HUES64 (cell line): ENCODE data around the gene TMPRSS11F.

Source experiments
- H3K27ac ChIP-seq: 2 replicates; pipeline ENCODE4 v1.7.0; 2013; ENCODE audit warnings: low read depth, low read length, inconsistent platforms
- H3K27me3 ChIP-seq: 2 replicates; pipeline ENCODE4 v1.6.1; 2013; ENCODE audit warnings: mild to moderate bottlenecking, low read length; ENCODE audit not compliant: insufficient read depth
- H3K36me3 ChIP-seq: 2 replicates; pipeline ENCODE4 v1.6.1; 2013; ENCODE audit warnings: mild to moderate bottlenecking, low read length; ENCODE audit not compliant: insufficient read depth
- H3K4me1 ChIP-seq: 2 replicates; pipeline ENCODE4 v1.6.1; 2013; ENCODE audit warnings: mild to moderate bottlenecking, low read length, moderate library complexity; ENCODE audit not compliant: insufficient read depth
- H3K4me3 ChIP-seq: 2 replicates; pipeline ENCODE4 v1.5.1; 2013; ENCODE audit warnings: mild to moderate bottlenecking, low read length, moderate library complexity
- H3K9ac ChIP-seq: 2 replicates; pipeline ENCODE4 v1.6.1; 2013; ENCODE audit warnings: mild to moderate bottlenecking, low read depth, low read length
- H3K9me3 ChIP-seq: 2 replicates; pipeline ENCODE4 v1.6.1; 2013; ENCODE audit warnings: low read depth, low read length; ENCODE audit not compliant: insufficient read depth
- WGBS: fragments of 150-250, 120-280 bp; methylation state at CpG from one replicate; pipeline ENCODE4 v1.1.7; 2013; ENCODE audit warnings: missing lambda C conversion rate; 5-methylcytosine and 5-hydroxymethylcytosine counted together

TMPRSS11F gene

GRCh38 chr4:68079928-68080327, 49.7 kb downstream of the TMPRSS11F start:
- Histone ChIP-seq H3K9me3 (no peaks in the 10 kb centered on the region), H3K4me3 (no peak overlapping the region), H3K9ac (no peak overlapping the region), H3K36me3 (no peaks in the 10 kb centered on the region), H3K27me3 (no peaks in the 10 kb centered on the region), H3K4me1 (peaks cover 12% of the 10 kb centered on the region), H3K27ac (no peak overlapping the region)

GRCh38 chr4:68077737-68078136, 51.9 kb downstream of the TMPRSS11F start:
- peaks cover 23% of the 10 kb centered on the region for H3K4me1 ChIP-seq
- no peaks in the 10 kb centered on the region for H3K36me3 ChIP-seq
- no peaks in the 10 kb centered on the region for H3K27me3 ChIP-seq
- no peak overlapping the region for H3K9ac ChIP-seq
- WGBS: 94% methylated on average over 8 of the region's 8 CpGs
- no peaks in the 10 kb centered on the region for H3K9me3 ChIP-seq
- H3K4me3 ChIP-seq: no peak overlapping the region
- H3K27ac ChIP-seq: no peak overlapping the region

GRCh38 chr4:68077301-68077700, 52.4 kb downstream of the TMPRSS11F start:
- Histone ChIP-seq H3K27me3 (no peaks in the 10 kb centered on the region), H3K4me3 (no peak overlapping the region), H3K27ac (no peak overlapping the region), H3K36me3 (no peaks in the 10 kb centered on the region), H3K9me3 (no peaks in the 10 kb centered on the region), H3K4me1 (peaks cover 27% of the 10 kb centered on the region), H3K9ac (no peak overlapping the region)

- Histone ChIP-seq H3K4me1 (peaks cover 29% of the 10 kb centered on the region), H3K9me3 (no peaks in the 10 kb centered on the region), H3K4me3 (no peak overlapping the region), H3K36me3 (no peaks in the 10 kb centered on the region), H3K9ac (no peak overlapping the region), H3K27me3 (no peaks in the 10 kb centered on the region), H3K27ac (no peak overlapping the region)
- 92% methylated on average over 2 of the region's 2 CpGs for WGBS
These were observed 53.5 kb downstream of the TMPRSS11F start for GRCh38 chr4:68076194-68076593.

GRCh38 chr4:68074397-68074796, 55.3 kb downstream of the TMPRSS11F start:
- H3K27me3 ChIP-seq: no peaks in the 10 kb centered on the region
- H3K9ac ChIP-seq: no peak overlapping the region
- no peak overlapping the region for H3K4me3 ChIP-seq
- peaks cover 22% of the 10 kb centered on the region for H3K4me1 ChIP-seq
- no peaks in the 10 kb centered on the region for H3K9me3 ChIP-seq
- H3K36me3 ChIP-seq: no peaks in the 10 kb centered on the region
- H3K27ac ChIP-seq: no peak overlapping the region

- no peak overlapping the region for H3K9ac ChIP-seq
- peaks cover 22% of the 10 kb centered on the region for H3K4me1 ChIP-seq
- no peaks in the 10 kb centered on the region for H3K9me3 ChIP-seq
- no peaks in the 10 kb centered on the region for H3K27me3 ChIP-seq
- no peaks in the 10 kb centered on the region for H3K36me3 ChIP-seq
- H3K27ac ChIP-seq: no peak overlapping the region
- no peak overlapping the region for H3K4me3 ChIP-seq
These were observed 59.4 kb downstream of the TMPRSS11F start for GRCh38 chr4:68070302-68070701.

- no peak overlapping the region for H3K4me3 ChIP-seq
- H3K9me3 ChIP-seq: no peaks in the 10 kb centered on the region
- H3K27ac ChIP-seq: no peak overlapping the region
- no peaks in the 10 kb centered on the region for H3K27me3 ChIP-seq
- H3K4me1 ChIP-seq: no peaks in the 10 kb centered on the region
- 92% methylated on average over 8 of the region's 8 CpGs for WGBS
- H3K36me3 ChIP-seq: no peaks in the 10 kb centered on the region
- no peak overlapping the region for H3K9ac ChIP-seq
These were observed 67.2 kb downstream of the TMPRSS11F start for GRCh38 chr4:68062501-68062900.

GRCh38 chr4:68038272-68038671, 91.4 kb downstream of the TMPRSS11F start:
- Histone ChIP-seq H3K27me3 (no peaks in the 10 kb centered on the region), H3K4me3 (no peak overlapping the region), H3K36me3 (no peaks in the 10 kb centered on the region), H3K9me3 (no peaks in the 10 kb centered on the region), H3K9ac (no peak overlapping the region), H3K27ac (no peak overlapping the region), H3K4me1 (no peaks in the 10 kb centered on the region)
- 97% methylated on average over 28 of the region's 28 CpGs for WGBS

GRCh38 chr4:68021185-68021584, 108.5 kb downstream of the TMPRSS11F start:
- H3K27ac ChIP-seq: no peak overlapping the region
- no peaks in the 10 kb centered on the region for H3K4me1 ChIP-seq
- no peaks in the 10 kb centered on the region for H3K27me3 ChIP-seq
- H3K9me3 ChIP-seq: no peaks in the 10 kb centered on the region
- WGBS: 83% methylated on average over 2 of the region's 2 CpGs
- H3K4me3 ChIP-seq: no peak overlapping the region
- no peaks in the 10 kb centered on the region for H3K36me3 ChIP-seq
- no peak overlapping the region for H3K9ac ChIP-seq

GRCh38 chr4:68011684-68012083, 118.0 kb downstream of the TMPRSS11F start:
- H3K4me1 ChIP-seq: no peaks in the 10 kb centered on the region
- H3K4me3 ChIP-seq: no peak overlapping the region
- H3K36me3 ChIP-seq: no peaks in the 10 kb centered on the region
- no peaks in the 10 kb centered on the region for H3K9me3 ChIP-seq
- no peak overlapping the region for H3K27ac ChIP-seq
- H3K27me3 ChIP-seq: no peaks in the 10 kb centered on the region
- H3K9ac ChIP-seq: no peak overlapping the region
